Hepatocyte (in vitro differentiated cells): Measurements from ENCODE around the gene CST7.

Experiments used
- CTCF ChIP-seq: fragments of 200-600 bp; sonication (generic); IDR thresholded peaks from 2 replicates; pipeline ENCODE4 v1.5.1; 2016; ENCODE audit warnings: antibody characterized with exemption, mild to moderate bottlenecking; ENCODE audit not compliant: poor library complexity
- EZH2 ChIP-seq: fragments of 200-600 bp; sonication (generic); IDR thresholded peaks from 2 replicates; pipeline ENCODE4 v1.6.1; 2016; ENCODE audit warnings: antibody characterized with exemption, mild to moderate bottlenecking, borderline replicate concordance

- TF ChIP-seq CTCF (no peak), EZH2 (no peak)
These were observed 56.2 kb downstream of the CST7 start for GRCh38 chr20:25005220-25005619.
